IMR-90 (cell line): ENCODE data around the gene SLC27A4. TPM values are rescaled to one million over a fixed set of nuclear protein-coding genes. Genes with fewer than 3 reads are reported as not detected.
A peak's percentile ranks its signal among the peaks of the same experiment; 100 is the strongest.

Experiments
- ATAC-seq: fragments of 200-7000 bp; cut with Tn5 transposase; 2 replicates; pipeline ENCODE4 v1.9.1; 2020; ENCODE audit warnings: low read depth, mild to moderate bottlenecking, moderate library complexity
- BruUV-seq: library from RNA; stranded (reverse); fragments of 400-500 nt; replicated peaks from 2 replicates; lab custom pipeline; 2021; lab: Mats Ljungman, UMichigan
- CTCF ChIA-PET: fragments of 300-600 bp; formaldehyde crosslinking; extraction: SDS; loops from one replicate; lab custom pipeline; 2021; ENCODE audit warnings: antibody characterized with exemption; lab: Yijun Ruan, JAX
- POLR2A ChIA-PET: fragments of 300-600 bp; sonication (Branson Sonifier 250); formaldehyde crosslinking; loops from one replicate; lab custom pipeline; 2022; ENCODE audit warnings: antibody characterized with exemption; ENCODE audit not compliant: unreplicated experiment; lab: Charles Lee
- DNase-seq: peaks from one replicate; pipeline ENCODE4 v3.0.0; 2013
- H2AFZ ChIP-seq: replicated peaks from 2 replicates; pipeline ENCODE3; 2013; ENCODE audit warnings: low read length, mild to moderate bottlenecking; ENCODE audit not compliant: poor library complexity
- H2AK5ac ChIP-seq: 2 replicates; pipeline ENCODE4 v1.6.1; 2013; ENCODE audit warnings: low read depth, low read length, inconsistent platforms
- H2AK9ac ChIP-seq: replicated peaks from 2 replicates; pipeline ENCODE3; 2013; ENCODE audit warnings: mild to moderate bottlenecking, low read depth, low read length, moderate library complexity; ENCODE audit not compliant: poor library complexity
- H2BK120ac ChIP-seq: 2 replicates; pipeline ENCODE4 v1.6.1; 2013; ENCODE audit warnings: low read depth, low read length, inconsistent platforms
- H2BK15ac ChIP-seq: 3 replicates; pipeline ENCODE4 v1.6.1; 2013; ENCODE audit warnings: low read depth, low read length, inconsistent platforms
- H2BK20ac ChIP-seq: 2 replicates; pipeline ENCODE4 v1.6.1; 2013; ENCODE audit warnings: low read depth, mild to moderate bottlenecking, inconsistent platforms, low read length, moderate library complexity
- H2BK5ac ChIP-seq: 2 replicates; pipeline ENCODE4 v1.6.1; 2013; ENCODE audit warnings: mild to moderate bottlenecking, low read depth, low read length, inconsistent platforms; ENCODE audit not compliant: poor library complexity, severe bottlenecking
- H3K14ac ChIP-seq: replicated peaks from 2 replicates; pipeline ENCODE4 v1.6.1; 2013; ENCODE audit warnings: low read depth, low read length, inconsistent platforms
- H3K18ac ChIP-seq: 2 replicates; pipeline ENCODE4 v1.6.1; 2013; ENCODE audit warnings: low read depth, low read length, control low read depth
- H3K23ac ChIP-seq: 2 replicates; pipeline ENCODE4 v1.6.1; 2013; ENCODE audit warnings: low read depth, low read length, inconsistent platforms
- H3K27ac ChIP-seq: 2 replicates; pipeline ENCODE4 v1.5.1; 2013; ENCODE audit warnings: mild to moderate bottlenecking, control low read depth, low read length; ENCODE audit not compliant: insufficient read depth
- H3K27me3 ChIP-seq: 2 replicates; pipeline ENCODE4 v1.6.1; 2013; ENCODE audit warnings: low read length; ENCODE audit not compliant: control insufficient read depth, insufficient read depth
- H3K36me3 ChIP-seq: 2 replicates; pipeline ENCODE4 v1.6.1; 2013; ENCODE audit warnings: low read length, mixed read lengths; ENCODE audit not compliant: control insufficient read depth, insufficient read depth
- H3K4ac ChIP-seq: 2 replicates; pipeline ENCODE4 v1.6.1; 2013; ENCODE audit warnings: low read depth, low read length, inconsistent platforms
- H3K4me1 ChIP-seq: 2 replicates; pipeline ENCODE4 v1.6.1; 2013; ENCODE audit warnings: low read length, mixed read lengths; ENCODE audit not compliant: control insufficient read depth, insufficient read depth
- H3K4me2 ChIP-seq: 2 replicates; pipeline ENCODE4 v1.6.1; 2013; ENCODE audit warnings: low read depth, mild to moderate bottlenecking, control low read depth, low read length, moderate library complexity
- H3K4me3 ChIP-seq: 2 replicates; pipeline ENCODE4 v1.5.1; 2013; ENCODE audit warnings: low read depth, mild to moderate bottlenecking, control low read depth, low read length, moderate library complexity; ENCODE audit not compliant: insufficient read depth
- H3K56ac ChIP-seq: 2 replicates; pipeline ENCODE4 v1.6.1; 2013; ENCODE audit warnings: low read length, inconsistent platforms; ENCODE audit not compliant: insufficient read depth; ENCODE audit errors: extremely low read depth
- H3K79me1 ChIP-seq, 2 experiments: 2 replicates each; pipeline ENCODE4 v1.6.1; 2013; ENCODE audit warnings: low read length in 2 of 2, inconsistent platforms in 1 of 2, low read depth in 1 of 2
- H3K9ac ChIP-seq: 2 replicates; pipeline ENCODE4 v1.6.1; 2013; ENCODE audit warnings: low read depth, low read length, control low read depth
- H3K9me1 ChIP-seq: 2 replicates; pipeline ENCODE4 v1.6.1; 2013; ENCODE audit warnings: low read length, inconsistent platforms; ENCODE audit not compliant: insufficient read depth
- H3K9me3 ChIP-seq: 2 replicates; pipeline ENCODE4 v1.6.1; 2013; ENCODE audit warnings: low read length; ENCODE audit not compliant: control insufficient read depth, insufficient read depth
- H4K20me1 ChIP-seq: 2 replicates; pipeline ENCODE4 v1.6.1; 2013; ENCODE audit warnings: low read length, inconsistent platforms; ENCODE audit not compliant: insufficient read depth
- H4K5ac ChIP-seq: 2 replicates; pipeline ENCODE4 v1.6.1; 2013; ENCODE audit warnings: mild to moderate bottlenecking, low read depth, low read length, control low read depth
- H4K8ac ChIP-seq, 2 experiments: 2 replicates each; pipeline ENCODE4 v1.6.1; 2013; ENCODE audit warnings: low read depth in 2 of 2, low read length in 2 of 2, control low read depth in 1 of 2, inconsistent platforms in 1 of 2
- H4K91ac ChIP-seq: 2 replicates; pipeline ENCODE4 v1.6.1; 2013; ENCODE audit warnings: low read depth, low read length, inconsistent platforms; ENCODE audit not compliant: insufficient read depth
- CEBPB ChIP-seq: IDR thresholded peaks from 2 replicates; pipeline ENCODE4 v1.6.1; 2012; ENCODE audit warnings: low read depth, low read length, improper control_type of control experiment
- NFE2L2 ChIP-seq: fragments of 150-350 bp; IDR thresholded peaks from 2 replicates; pipeline ENCODE4 v1.6.1; 2016; ENCODE audit warnings: low read depth, mild to moderate bottlenecking, low read length
- RAD21 ChIP-seq: IDR thresholded peaks from 2 replicates; pipeline ENCODE4 v1.6.1; 2012; ENCODE audit warnings: low read length, improper control_type of control experiment
- RFX5 ChIP-seq: IDR thresholded peaks from 2 replicates; pipeline ENCODE4 v1.8.0; 2012; ENCODE audit warnings: low read depth, mild to moderate bottlenecking, low read length, moderate library complexity
- WGBS, 2 experiments: methylation state at CpG; one replicate each; pipeline versions ENCODE4 v1.1.5 to v1.1.7; 2013; ENCODE audit warnings: missing lambda C conversion rate in 2 of 2; ENCODE audit not compliant: insufficient read length in 1 of 2; ENCODE audit errors: extremely low coverage in 2 of 2; 5-methylcytosine and 5-hydroxymethylcytosine counted together
- dilution Hi-C: fragments of 300-500 bp; cut with HindIII; formaldehyde crosslinking; loops from one replicate; pipeline ENCODE4 v1.14.3; 2018; ENCODE audit warnings: low sequenced_read_pairs; ENCODE audit not compliant: unreplicated experiment
- in situ Hi-C: fragments of 300-500 bp; cut with MboI; formaldehyde crosslinking; loops from 3 replicates; pipeline ENCODE4 v1.14.3; 2019; ENCODE audit warnings: low sequenced_read_pairs, inconsistent platforms, mixed read lengths
- intact Hi-C: fragments of 100-400 bp; cut with micrococcal nuclease; formaldehyde crosslinking; loops from 2 replicates; pipeline ENCODE4 v1.10.0; 2022
- polyA plus RNA-seq, 3 experiments: library from polyadenylated mRNA; depleted of rRNA; stranded (reverse); fragments of >200 nt; gene quantifications; 2 replicates each; pipeline ENCODE4 v1.2.3, GENCODE V29; 2012; ENCODE audit warnings: low replicate concordance in 1 of 3
- total RNA-seq: library from RNA; depleted of rRNA; stranded (reverse); fragments of >200 nt; gene quantifications from 2 replicates; pipeline ENCODE4 v1.2.3, GENCODE V29; 2012
- TF ChIP-seq, protein P1 (sequence below): fragments of 150-350 bp; IDR thresholded peaks from 2 replicates; pipeline ENCODE4 v1.6.1; 2017; ENCODE audit warnings: mild to moderate bottlenecking, antibody characterized with exemption, low read length, low read depth
- TF ChIP-seq, protein P2 (sequence below): conservative IDR thresholded peaks from 2 replicates; pipeline ENCODE4 v1.5.1; 2012; ENCODE audit warnings: mild to moderate bottlenecking, low read depth, low read length, improper control_type of control experiment
- TF ChIP-seq, protein P3 (sequence below): fragments of 150-350 bp; IDR thresholded peaks from 2 replicates; pipeline ENCODE4 v1.6.1; 2016; ENCODE audit warnings: low read depth, mild to moderate bottlenecking, low read length, moderate library complexity, borderline replicate concordance

The SLC27A4 gene
- total and polyA plus RNA-seq, 2 of the 4 experiments (the other 2 are of a cell fraction) = 9.7 to 13.7 TPM

DNA sequence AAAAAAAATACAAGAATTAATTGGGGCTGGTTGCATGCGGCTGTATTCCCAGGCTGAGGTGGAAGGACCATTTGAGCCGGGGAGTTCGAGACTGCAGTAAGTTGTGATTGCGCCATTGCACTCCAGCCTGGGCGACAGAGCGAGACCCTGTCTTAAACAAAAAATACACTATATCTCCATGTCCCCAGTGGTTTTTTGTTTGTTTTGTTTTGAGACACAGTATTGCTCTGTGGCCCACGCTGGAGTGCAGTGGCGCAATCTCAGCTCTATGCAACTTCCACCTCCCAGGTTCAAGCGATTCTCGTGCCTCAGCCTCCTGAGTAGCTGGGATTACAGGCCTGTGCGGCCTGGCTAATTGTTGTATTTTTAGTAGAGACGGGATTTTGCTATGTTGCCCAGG is 16.5 kb upstream of the SLC27A4 start:
- H3K9me1 ChIP-seq = peaks cover 6% of the 10 kb centered on the region
- H3K4me2 ChIP-seq = peak overlapping the region; percentile 95
- peaks cover 5% of the 10 kb centered on the region for H3K4me1 ChIP-seq
- ATAC-seq (no peak), DNase-seq (no peak)
- peak overlapping the region; percentile 57; the same call in 1 of the 2 replicates for H3K4me3 ChIP-seq
- H2AFZ ChIP-seq = no peak overlapping the region
- H3K18ac ChIP-seq = no peak overlapping the region
- no peaks in the 10 kb centered on the region for H3K9me3 ChIP-seq
- no peak overlapping the region for H3K27ac ChIP-seq
- no TSS peak for BruUV-seq
- H3K14ac ChIP-seq = no peak overlapping the region
- peaks cover 24% of the 10 kb centered on the region for H3K36me3 ChIP-seq
- H4K8ac ChIP-seq = no peak overlapping the region; a peak in 1 of 4 replicates
- H3K79me1 ChIP-seq = peaks cover 38 to 59% of the 10 kb centered on the region in 2 experiments
- peak overlapping the region; percentile 57 for H2BK5ac ChIP-seq
- H2AK9ac ChIP-seq = no peak overlapping the region
- ChIA-PET CTCF (interaction anchor here (0.6 kb wide), 1 partner anchor 62 kb away, joined by 4 read pairs; no protein-coding TSS in a partner anchor), POLR2A (no interaction called here)
- no peaks in the 10 kb centered on the region for H3K27me3 ChIP-seq
- 0 out of 2 replicates have a peak overlapping the region, but pooled peaks have one; percentile 70 for H3K9ac ChIP-seq
- no peak overlapping the region for H4K5ac ChIP-seq
- no peak overlapping the region for H2BK20ac ChIP-seq
- no peak for TF ChIP-seq NFE2L2
- TF ChIP-seq, protein P1, sequence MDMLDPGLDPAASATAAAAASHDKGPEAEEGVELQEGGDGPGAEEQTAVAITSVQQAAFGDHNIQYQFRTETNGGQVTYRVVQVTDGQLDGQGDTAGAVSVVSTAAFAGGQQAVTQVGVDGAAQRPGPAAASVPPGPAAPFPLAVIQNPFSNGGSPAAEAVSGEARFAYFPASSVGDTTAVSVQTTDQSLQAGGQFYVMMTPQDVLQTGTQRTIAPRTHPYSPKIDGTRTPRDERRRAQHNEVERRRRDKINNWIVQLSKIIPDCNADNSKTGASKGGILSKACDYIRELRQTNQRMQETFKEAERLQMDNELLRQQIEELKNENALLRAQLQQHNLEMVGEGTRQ = no peak
- TF ChIP-seq RFX5 = no peak
- TF ChIP-seq, protein P2, sequence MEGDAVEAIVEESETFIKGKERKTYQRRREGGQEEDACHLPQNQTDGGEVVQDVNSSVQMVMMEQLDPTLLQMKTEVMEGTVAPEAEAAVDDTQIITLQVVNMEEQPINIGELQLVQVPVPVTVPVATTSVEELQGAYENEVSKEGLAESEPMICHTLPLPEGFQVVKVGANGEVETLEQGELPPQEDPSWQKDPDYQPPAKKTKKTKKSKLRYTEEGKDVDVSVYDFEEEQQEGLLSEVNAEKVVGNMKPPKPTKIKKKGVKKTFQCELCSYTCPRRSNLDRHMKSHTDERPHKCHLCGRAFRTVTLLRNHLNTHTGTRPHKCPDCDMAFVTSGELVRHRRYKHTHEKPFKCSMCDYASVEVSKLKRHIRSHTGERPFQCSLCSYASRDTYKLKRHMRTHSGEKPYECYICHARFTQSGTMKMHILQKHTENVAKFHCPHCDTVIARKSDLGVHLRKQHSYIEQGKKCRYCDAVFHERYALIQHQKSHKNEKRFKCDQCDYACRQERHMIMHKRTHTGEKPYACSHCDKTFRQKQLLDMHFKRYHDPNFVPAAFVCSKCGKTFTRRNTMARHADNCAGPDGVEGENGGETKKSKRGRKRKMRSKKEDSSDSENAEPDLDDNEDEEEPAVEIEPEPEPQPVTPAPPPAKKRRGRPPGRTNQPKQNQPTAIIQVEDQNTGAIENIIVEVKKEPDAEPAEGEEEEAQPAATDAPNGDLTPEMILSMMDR = no peak
- TF ChIP-seq, protein P3, sequence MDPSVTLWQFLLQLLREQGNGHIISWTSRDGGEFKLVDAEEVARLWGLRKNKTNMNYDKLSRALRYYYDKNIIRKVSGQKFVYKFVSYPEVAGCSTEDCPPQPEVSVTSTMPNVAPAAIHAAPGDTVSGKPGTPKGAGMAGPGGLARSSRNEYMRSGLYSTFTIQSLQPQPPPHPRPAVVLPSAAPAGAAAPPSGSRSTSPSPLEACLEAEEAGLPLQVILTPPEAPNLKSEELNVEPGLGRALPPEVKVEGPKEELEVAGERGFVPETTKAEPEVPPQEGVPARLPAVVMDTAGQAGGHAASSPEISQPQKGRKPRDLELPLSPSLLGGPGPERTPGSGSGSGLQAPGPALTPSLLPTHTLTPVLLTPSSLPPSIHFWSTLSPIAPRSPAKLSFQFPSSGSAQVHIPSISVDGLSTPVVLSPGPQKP = no peak
- no peak for TF ChIP-seq RAD21
- TF ChIP-seq CEBPB = peak; percentile 56
- in situ Hi-C loops (no loop called here), intact Hi-C loops (loop anchor here (2.0 kb wide), 1 partner anchor 29 kb away; no protein-coding TSS in a partner anchor), dilution Hi-C loops (no loop called here)
- WGBS, 2 experiments = no CpG with 5 or more reads among the region's 12 CpGs
- H3K4ac ChIP-seq = peak overlapping the region; percentile 80
- peak overlapping the region; percentile 74 for H3K23ac ChIP-seq
- no peak overlapping the region for H2BK15ac ChIP-seq
- H3K56ac ChIP-seq = 0 out of 2 replicates have a peak overlapping the region, but pooled peaks have one; percentile 8
- peak overlapping the region; percentile 51; the same call in 1 of the 2 replicates for H2AK5ac ChIP-seq
- H2BK120ac ChIP-seq = no peak overlapping the region
- H4K91ac ChIP-seq = no peak overlapping the region
- 0 out of 2 replicates have a peak, but pooled peaks cover 4% of the 10 kb centered on the region for H4K20me1 ChIP-seq
